Ovary (tissue), 9 donors: Measurements from ENCODE around the gene SCYL1. TPM values are rescaled to one million over a fixed set of nuclear protein-coding genes. Genes with fewer than 3 reads are reported as not detected.

Experiments used
- DNase-seq, 5 donors: peaks; one replicate each; pipeline ENCODE4 v3.0.0-alpha.2; 2019 to 2020
- H3K27ac ChIP-seq, 2 donors: fragments of 200-600 bp; one replicate each; pipeline versions ENCODE4 v1.5.1 to v1.8.0; 2019 to 2022
- H3K27me3 ChIP-seq: fragments of 200-600 bp; one replicate; pipeline ENCODE4 v1.8.0; 2022
- H3K36me3 ChIP-seq: fragments of 200-600 bp; sonication (generic); one replicate; pipeline ENCODE4 v1.5.1; 2019
- H3K4me1 ChIP-seq: one replicate; pipeline ENCODE4 v1.8.1; 2013; ENCODE audit warnings: mild to moderate bottlenecking, moderate library complexity; ENCODE audit not compliant: insufficient read depth
- H3K4me3 ChIP-seq: fragments of 200-600 bp; sonication (generic); one replicate; pipeline ENCODE4 v1.5.1; 2017
- H3K9me3 ChIP-seq, 2 donors: fragments of 200-600 bp in 1 of 2; sonication (generic) in 1 of 2; one replicate each; pipeline versions ENCODE4 v1.5.1 to v1.8.1; 2013 to 2019; ENCODE audit warnings: mild to moderate bottlenecking in 1 of 2, moderate library complexity in 1 of 2
- CTCF ChIP-seq, 3 donors: fragments of 450-650 bp in 2 of 3; fragments of 200-600 bp in 1 of 3; IDR thresholded peaks; one replicate each; pipeline versions ENCODE4 v1.5.1 to v1.8.0; 2016 to 2022; ENCODE audit warnings: antibody characterized with exemption in 3 of 3, mild to moderate bottlenecking in 1 of 3
- EP300 ChIP-seq: sonication (generic); formaldehyde crosslinking; IDR thresholded peaks from one replicate; pipeline ENCODE4 v1.6.1; 2017; ENCODE audit warnings: antibody characterized with exemption
- POLR2A ChIP-seq: fragments of 450-650 bp; IDR thresholded peaks from one replicate; pipeline ENCODE4 v1.6.1; 2017; ENCODE audit warnings: antibody characterized with exemption, mild to moderate bottlenecking, moderate library complexity
- WGBS, 3 donors: extraction: QIAGEN DNeasy Blood & Tissue Kit in 1 of 3; methylation state at CpG; one replicate each; pipeline versions ENCODE4 v1.1.5 to v1.1.7; 2013 to 2017; 5-methylcytosine and 5-hydroxymethylcytosine counted together
- intact Hi-C, 4 donors: fragments of 100-400 bp; cut with DNase I; formaldehyde crosslinking; loops; one replicate each; pipeline versions ENCODE4 v1.11.0 to v1.15.1; 2022 to 2023
- polyA plus RNA-seq, 2 donors: library from polyadenylated mRNA; stranded (reverse); fragments of 200-250 nt in 1 of 2; fragments of 350-450 nt in 1 of 2; fragmentation: Illumina TruSeq in 1 of 2; extraction: RNeasy Lipid Tissue Mini Kit (QIAGEN cat#74804) in 1 of 2; gene quantifications; one replicate each; pipeline ENCODE4 v1.2.3, GENCODE V29; 2013 to 2014
- total RNA-seq, 7 donors: library from RNA; depleted of rRNA in 2 of 7; stranded (reverse); fragments of >200 nt in 2 of 7; fragmentation: NEBNext Ultra II Directional in 3 of 7; extraction: Animal tissue kit (Norgen Biotek cat#: 25700) in 3 of 7; gene quantifications; one replicate each; pipeline versions ENCODE4 v1.1.0 to v1.2.4, GENCODE V29; 2016 to 2023
- donor health status: DM: no; HTN: no; CAD: no; lungs with moderate emphysema.
- donor health status: DM: no; HTN: no; CAD: no.
- donor health status: Bipolar disorder and iron deficiency.
- donor health status: DM: yes; HTN: yes; CAD: no.
- donor health status: DM: no; HTN: no; CAD: no.
- donor health status: DM: yes; HTN: yes; CAD: no.

SCYL1 gene
- total and polyA plus RNA-seq, 9 donors, result 11.7 to 118 (median 86.6) TPM

- Histone ChIP-seq H3K4me1 (peaks cover 2% of the 10 kb centered on the region), H3K9me3 (no peaks in the 10 kb centered on the region), H3K36me3 (peaks cover 3% of the 10 kb centered on the region), H3K27ac (peak overlapping the region; percentile 91 to 94), H3K27me3 (no peaks in the 10 kb centered on the region), H3K4me3 (peak overlapping the region; percentile 82)
- TF ChIP-seq CTCF (IDR thresholded peaks at IDR 0.05) (no peak), EP300 (no peak), POLR2A (no peak)
- intact Hi-C loops, result no loop called here
- no peak for DNase-seq
Observed at GRCh38 chr11:65502274-65502554, 22.7 kb upstream of the SCYL1 start.

DNA sequence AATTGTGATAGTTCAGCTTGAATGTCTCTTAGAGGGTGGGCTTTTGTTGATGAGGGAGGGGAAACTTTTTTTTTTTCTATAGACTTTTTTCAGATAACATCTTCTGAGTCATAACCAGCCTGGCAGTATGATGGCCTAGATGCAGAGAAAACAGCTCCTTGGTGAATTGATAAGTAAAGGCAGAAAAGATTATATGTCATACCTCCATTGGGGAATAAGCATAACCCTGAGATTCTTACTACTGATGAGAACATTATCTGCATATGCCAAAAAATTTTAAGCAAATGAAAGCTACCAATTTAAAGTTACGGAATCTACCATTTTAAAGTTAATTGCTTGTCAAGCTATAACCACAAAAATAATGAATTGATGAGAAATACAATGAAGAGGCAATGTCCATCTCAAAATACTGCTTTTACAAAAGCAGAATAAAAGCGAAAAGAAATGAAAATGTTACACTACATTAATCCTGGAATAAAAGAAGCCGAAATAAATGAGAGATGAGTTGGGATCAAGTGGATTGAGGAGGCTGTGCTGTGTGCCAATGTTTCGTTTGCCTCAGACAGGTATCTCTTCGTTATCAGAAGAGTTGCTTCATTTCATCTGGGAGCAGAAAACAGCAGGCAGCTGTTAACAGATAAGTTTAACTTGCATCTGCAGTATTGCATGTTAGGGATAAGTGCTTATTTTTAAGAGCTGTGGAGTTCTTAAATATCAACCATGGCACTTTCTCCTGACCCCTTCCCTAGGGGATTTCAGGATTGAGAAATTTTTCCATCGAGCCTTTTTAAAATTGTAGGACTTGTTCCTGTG, 22.1 kb upstream of the SCYL1 start:
- 0% methylated on average over 6 of the region's 6 CpGs for WGBS, 3 donors
- intact Hi-C loops, result no loop called here
- Histone ChIP-seq H3K4me3 (peak overlapping the region; percentile 82), H3K9me3 (no peaks in the 10 kb centered on the region), H3K27ac (peak overlapping the region; percentile 57 to 91), H3K36me3 (peaks cover 3% of the 10 kb centered on the region), H3K4me1 (peaks cover 2% of the 10 kb centered on the region), H3K27me3 (no peaks in the 10 kb centered on the region)
- DNase-seq, result peak in 2 of 5 donors; percentile 11 to 17
- TF ChIP-seq EP300 (no peak), POLR2A (no peak), CTCF (IDR thresholded peaks at IDR 0.05) (no peak)

- Histone ChIP-seq H3K27me3 (no peaks in the 10 kb centered on the region), H3K4me3 (peak overlapping the region; percentile 82), H3K9me3 (no peaks in the 10 kb centered on the region), H3K36me3 (peaks cover 3% of the 10 kb centered on the region), H3K4me1 (peaks cover 2% of the 10 kb centered on the region), H3K27ac (peak overlapping the region; percentile 57 to 91)
- TF ChIP-seq POLR2A, result no peak
- no peak for TF ChIP-seq EP300
- 0 to 1% (median 1%) methylated on average over 3 of the region's 3 CpGs for WGBS, 3 donors
- no peak for DNase-seq
- intact Hi-C loops, result no loop called here
Observed at GRCh38 chr11:65503368-65503948, 21.4 kb upstream of the SCYL1 start.

GRCh38 chr11:65503949-65504673, 20.8 kb upstream of the SCYL1 start:
- intact Hi-C loops, result no loop called here
- Histone ChIP-seq H3K27ac (peak overlapping the region; percentile 82 to 91), H3K27me3 (no peaks in the 10 kb centered on the region), H3K4me1 (peaks cover 2% of the 10 kb centered on the region), H3K9me3 (no peaks in the 10 kb centered on the region), H3K4me3 (peak overlapping the region; percentile 82), H3K36me3 (peaks cover 3% of the 10 kb centered on the region)
- TF ChIP-seq CTCF (IDR thresholded peaks at IDR 0.05), result no peak
- no peak for TF ChIP-seq EP300
- TF ChIP-seq POLR2A, result no peak
- peak in 1 of 5 donors; percentile 13 for DNase-seq
- WGBS, 3 donors, result 0 to 1% (median 0%) methylated on average over 3 of the region's 3 CpGs
